ENCODE measurements around the gene HIP1R.
A peak's percentile ranks its signal among the peaks of the same experiment; 100 is the strongest.

The HIP1R gene

DNA sequence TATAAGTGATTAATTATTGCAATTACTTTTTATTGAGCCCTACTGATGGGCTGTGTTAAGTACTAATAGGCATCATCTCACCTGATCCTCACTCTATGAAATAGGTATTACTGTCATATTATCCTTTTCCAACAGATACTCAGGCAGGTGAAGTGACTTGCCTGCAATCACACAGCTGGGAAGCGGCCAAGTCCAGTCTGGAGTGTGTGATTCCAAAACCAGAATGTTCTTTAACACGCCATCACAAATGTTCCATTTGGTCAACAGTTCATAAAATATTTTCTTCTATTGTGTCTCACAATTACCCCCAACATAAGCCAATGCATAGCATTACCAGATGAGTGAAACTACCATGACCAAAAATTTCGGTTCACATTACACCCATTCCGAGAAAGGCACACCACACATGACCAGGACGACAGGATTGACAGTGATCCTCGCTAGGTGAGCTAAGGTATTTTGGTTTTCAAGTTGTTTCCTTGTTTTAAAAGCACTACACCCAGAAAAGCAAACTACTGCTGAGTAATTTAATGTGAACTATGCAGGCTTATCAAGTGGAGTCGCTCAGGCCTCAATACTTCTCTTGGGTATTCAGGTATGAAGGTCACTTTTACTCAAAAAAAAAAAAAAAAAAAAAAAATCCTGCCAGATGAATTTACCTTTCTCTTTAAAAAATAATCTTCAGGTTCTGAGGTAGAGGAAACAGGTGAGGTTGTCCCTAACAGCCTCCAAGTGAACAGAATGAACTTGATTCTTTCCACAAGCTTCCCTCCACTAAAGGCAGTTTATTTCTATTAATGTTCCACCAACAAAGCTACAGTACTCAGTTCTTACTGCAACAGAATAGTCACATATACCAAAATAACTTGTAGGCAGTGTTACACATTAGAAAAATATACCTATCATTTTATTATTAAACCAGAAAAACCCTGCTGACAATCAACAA, 58.2 kb downstream of the HIP1R start:
- no peak for DNase-seq (ENCODE audit: low read depth)
- peak overlapping the region; percentile 64 for H3K4me3 ChIP-seq (replicated peaks; ENCODE audit: low read depth, low read length)
- TF ChIP-seq, protein P1, sequence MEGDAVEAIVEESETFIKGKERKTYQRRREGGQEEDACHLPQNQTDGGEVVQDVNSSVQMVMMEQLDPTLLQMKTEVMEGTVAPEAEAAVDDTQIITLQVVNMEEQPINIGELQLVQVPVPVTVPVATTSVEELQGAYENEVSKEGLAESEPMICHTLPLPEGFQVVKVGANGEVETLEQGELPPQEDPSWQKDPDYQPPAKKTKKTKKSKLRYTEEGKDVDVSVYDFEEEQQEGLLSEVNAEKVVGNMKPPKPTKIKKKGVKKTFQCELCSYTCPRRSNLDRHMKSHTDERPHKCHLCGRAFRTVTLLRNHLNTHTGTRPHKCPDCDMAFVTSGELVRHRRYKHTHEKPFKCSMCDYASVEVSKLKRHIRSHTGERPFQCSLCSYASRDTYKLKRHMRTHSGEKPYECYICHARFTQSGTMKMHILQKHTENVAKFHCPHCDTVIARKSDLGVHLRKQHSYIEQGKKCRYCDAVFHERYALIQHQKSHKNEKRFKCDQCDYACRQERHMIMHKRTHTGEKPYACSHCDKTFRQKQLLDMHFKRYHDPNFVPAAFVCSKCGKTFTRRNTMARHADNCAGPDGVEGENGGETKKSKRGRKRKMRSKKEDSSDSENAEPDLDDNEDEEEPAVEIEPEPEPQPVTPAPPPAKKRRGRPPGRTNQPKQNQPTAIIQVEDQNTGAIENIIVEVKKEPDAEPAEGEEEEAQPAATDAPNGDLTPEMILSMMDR (IDR thresholded peaks at IDR 0.05; ENCODE audit: low read length, missing control alignments): no peak

DNA sequence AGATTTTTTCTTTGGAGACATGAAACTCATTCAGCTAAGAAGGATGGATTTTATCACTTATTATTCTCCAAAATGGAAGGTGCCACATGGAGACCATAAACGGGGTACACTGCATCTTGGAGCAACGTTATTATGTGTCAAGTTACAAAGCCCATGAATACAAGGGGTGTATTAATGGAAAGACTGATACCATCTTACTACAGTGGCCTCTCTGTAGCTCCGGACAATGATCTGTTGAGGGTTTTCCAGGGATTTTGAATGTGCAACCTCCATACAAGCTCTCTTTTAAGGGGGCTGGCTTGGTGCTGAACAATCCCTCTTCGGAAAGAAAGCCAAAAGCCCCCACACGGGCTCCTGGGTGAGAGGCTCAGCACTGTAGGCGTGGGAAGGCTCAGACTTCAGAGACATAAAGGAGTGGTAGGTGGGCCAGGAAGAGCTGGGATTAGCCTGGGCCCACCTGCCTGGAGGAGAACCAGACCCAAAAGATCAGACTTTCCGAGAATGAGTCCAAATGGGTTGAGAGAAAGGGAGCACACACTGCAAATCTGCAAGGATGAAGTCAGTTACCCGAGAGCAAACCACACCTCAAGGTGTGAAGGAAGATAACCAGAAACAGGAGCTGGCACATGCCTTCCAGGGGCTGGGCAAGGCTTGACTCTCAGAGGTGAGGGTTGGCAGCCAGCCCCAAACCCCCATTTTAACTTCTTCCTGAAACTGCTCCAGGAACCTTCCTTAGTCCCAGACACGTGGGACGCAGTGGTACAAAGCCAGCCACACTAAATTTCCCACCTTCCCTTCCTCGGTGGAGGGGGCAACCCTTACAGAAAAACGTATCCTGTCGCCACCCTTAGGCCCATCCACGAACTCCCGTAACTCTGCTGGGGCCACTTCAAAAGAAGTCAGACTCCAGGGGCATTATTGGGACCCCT, 59.2 kb downstream of the HIP1R start:
- no peak for DNase-seq (ENCODE audit: low read depth)
- TF ChIP-seq, protein P1 (IDR thresholded peaks at IDR 0.05; ENCODE audit: low read length, missing control alignments): no peak
- peak overlapping the region; percentile 64 for H3K4me3 ChIP-seq (replicated peaks; ENCODE audit: low read depth, low read length)

DNA sequence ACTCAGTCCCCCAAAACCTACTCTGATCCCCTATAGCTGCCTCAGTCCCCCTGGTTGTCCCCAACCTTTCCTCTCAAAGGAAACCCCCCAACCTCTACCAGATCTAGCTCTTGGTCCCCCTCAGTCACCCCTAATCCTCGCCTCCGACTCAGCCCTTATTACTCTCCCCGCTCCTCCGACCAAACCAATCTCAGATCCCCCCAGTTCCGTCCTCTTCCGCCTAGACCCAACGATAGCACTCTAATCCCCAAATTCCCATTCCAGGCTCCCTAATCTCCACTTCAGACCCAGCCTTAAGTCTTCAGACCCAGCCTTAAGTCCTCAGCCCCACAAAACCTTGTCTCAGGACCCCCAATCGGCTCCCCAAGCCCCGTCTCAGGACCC, 60.1 kb downstream of the HIP1R start:
- TF ChIP-seq, protein P1 (IDR thresholded peaks at IDR 0.05; ENCODE audit: low read length, missing control alignments): no peak
- H3K4me3 ChIP-seq (replicated peaks; ENCODE audit: low read depth, low read length): peak overlapping the region; percentile 64
- no peak for DNase-seq (ENCODE audit: low read depth)

DNA sequence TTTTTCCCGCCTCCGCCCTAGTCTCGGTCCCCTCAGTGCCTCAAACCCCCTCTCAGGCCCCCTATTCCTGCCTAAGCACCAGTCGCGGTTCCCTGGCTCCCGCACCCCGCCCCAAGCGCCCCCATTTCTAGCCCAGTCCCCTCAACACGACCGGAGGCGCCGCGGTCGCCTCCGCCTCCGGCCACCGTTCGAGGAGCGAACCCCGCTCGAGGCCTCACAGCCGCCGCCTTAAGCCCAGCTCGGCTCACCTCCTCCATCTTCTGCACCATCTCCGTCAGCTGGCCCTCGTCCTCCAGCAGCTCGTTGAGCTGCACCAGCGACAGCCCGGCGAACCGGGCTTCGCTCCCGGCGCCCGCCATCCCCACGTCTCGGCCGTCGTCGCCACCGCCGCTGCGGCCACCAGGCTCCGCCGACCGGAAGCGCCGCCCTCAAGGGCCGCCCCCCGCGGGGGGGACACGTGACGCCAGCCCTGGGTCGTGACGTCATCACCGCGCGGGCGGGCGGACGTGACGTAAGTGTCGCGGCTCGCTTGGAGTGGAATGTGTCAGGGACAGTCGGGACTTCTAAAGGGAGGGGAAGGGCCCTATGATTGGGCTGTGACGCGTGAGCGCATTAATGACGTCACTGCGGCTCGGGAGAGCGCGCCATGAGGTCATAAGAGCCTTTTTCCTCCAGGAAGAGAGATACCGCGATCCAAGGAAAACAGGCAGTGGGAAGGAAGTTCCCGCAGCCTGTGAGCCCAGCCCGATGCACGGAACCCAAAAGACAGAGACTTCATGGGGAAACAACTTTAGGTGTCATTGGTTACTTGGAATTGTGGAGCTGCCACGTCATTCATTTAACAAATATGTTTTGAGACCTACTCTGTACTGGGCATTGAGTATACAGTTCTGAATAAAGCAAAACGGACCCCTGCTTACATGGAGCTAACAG, 60.7 kb downstream of the HIP1R start, which contains the start of gene VPS37B:
TSS of gene VPS37B (minus strand) at position 421 of the 933 bp plus-strand sequence. CDS start at position 359, 62 bp downstream.
- TF ChIP-seq, protein P1 (IDR thresholded peaks at IDR 0.05; ENCODE audit: low read length, missing control alignments): no peak
- peak; percentile 90 for DNase-seq (ENCODE audit: low read depth)
- peak within 1 kb of the TSS; percentile 64 for H3K4me3 ChIP-seq (replicated peaks; ENCODE audit: low read depth, low read length)

DNA sequence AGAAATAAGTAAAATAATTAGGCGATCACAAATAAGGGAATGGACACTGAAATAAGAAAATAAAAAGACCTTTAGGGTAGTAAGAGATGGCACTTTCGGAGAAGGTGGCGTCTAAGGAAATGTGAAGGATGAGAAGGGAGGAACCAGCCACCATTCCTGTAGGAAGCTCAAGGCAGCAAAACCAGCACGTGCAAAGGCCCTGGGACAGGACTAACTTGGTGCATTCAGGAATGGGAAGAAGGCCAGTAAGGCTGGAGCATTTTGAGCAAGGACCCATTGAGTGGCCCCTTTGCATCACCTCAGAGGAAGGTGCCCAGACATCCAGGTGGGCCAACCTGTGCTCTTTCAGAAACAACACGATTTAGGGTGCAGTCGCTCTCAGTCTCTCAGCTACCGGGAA, 61.4 kb downstream of the HIP1R start:
- no peak overlapping the region for H3K4me3 ChIP-seq (replicated peaks; ENCODE audit: low read depth, low read length)
- no peak for DNase-seq (ENCODE audit: low read depth)
- TF ChIP-seq, protein P1 (IDR thresholded peaks at IDR 0.05; ENCODE audit: low read length, missing control alignments): no peak

DNA sequence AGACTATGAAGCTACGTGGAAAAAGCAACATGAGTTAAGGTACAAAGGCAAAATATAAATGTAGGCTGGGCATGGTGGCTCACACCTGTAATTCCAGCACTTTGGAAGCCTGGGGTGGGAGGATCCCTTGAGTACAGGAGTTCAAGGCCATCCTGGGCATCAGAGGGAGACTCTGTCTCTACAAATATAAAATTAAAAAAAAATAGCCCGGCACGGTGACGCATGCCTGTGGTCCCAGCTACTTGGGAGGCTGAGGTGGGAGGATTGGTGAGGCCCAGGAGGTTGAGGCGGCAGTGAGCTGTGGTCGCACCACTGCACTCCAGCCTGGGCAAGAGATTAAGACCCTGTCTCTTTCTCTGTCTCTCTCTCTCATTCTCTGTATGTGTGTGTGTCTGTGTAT, 64.6 kb downstream of the HIP1R start:
- no peak for DNase-seq (ENCODE audit: low read depth)
- no peak overlapping the region for H3K4me3 ChIP-seq (replicated peaks; ENCODE audit: low read depth, low read length)
- TF ChIP-seq, protein P1 (IDR thresholded peaks at IDR 0.05; ENCODE audit: low read length, missing control alignments): no peak

All from fibroblast of pulmonary artery (primary cell).